GM12872 (cell line): ENCODE results near the gene MS4A6E.

Experiments used
- CTCF ChIP-seq: IDR thresholded peaks from 3 replicates; pipeline ENCODE4 v1.5.1; 2011; ENCODE audit warnings: low read depth, mild to moderate bottlenecking, low read length, moderate library complexity; ENCODE audit not compliant: insufficient read depth

Gene MS4A6E

DNA sequence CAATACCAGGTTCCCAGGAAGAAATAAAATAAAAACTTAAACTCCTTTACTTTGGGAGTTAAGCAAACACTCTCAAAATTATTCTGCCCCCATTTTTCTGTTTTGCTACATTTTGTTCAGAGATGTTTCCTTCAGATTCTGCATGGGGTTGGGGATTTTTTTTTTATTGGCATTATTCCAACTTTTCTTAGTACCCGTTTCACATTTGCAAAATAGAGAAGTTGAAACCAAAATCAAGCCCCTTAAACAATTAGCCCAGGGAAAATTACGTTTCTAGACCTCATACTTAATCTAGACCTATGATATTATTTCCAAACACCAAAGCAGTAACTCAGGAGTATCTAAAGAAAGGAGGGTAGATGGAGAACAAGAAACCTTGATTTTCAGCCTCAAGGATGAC is 30.7 kb downstream of the MS4A6E start:
- TF ChIP-seq CTCF = no peak

DNA sequence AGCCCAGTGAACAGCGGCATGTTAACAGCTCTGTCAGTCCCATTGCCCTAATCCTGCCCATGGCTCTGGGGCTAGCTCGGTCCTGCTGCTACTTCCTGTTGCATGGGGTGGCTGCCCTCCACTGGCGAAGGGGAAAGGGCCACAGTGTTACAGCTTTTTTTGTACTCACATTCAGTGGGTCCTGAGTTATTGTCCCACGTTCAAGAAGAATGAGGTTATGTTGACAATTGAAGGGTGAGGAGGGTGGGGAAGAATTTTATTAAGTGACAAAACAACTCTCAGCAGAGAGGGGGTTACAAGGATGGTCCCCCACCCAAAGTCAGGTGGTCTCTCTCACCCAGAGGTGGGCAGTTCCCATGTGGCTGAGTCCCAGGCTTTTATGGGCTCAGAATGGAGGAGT is 33.6 kb downstream of the MS4A6E start:
- no peak for TF ChIP-seq CTCF

- TF ChIP-seq CTCF = no peak
Measured at GRCh38 chr11:60362241-60362640, 35.2 kb downstream of the MS4A6E start.

GRCh38 chr11:60363542-60364470 is 36.8 kb downstream of the MS4A6E start:
- peak; percentile 69 for TF ChIP-seq CTCF

DNA sequence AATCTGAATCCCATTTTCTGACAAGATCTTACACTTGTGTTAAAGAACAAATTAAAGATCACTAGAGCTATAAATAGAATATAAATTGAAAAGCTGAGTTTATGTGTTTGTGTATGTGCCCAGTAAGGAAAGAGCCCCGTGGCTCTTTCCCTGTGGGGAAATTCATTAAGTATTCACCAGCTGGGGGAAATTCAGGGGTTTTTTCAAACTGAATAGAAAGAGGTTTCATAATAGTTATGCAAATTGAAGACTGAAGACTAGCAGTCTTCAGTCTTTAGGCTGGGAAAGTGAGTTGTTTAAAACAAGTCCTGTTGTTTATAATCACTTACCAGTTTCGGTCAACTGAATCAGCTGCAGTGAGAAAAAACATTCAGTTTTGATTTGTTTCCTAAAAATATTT is 40.0 kb downstream of the MS4A6E start:
- TF ChIP-seq CTCF = no peak

- TF ChIP-seq CTCF = no peak
Measured at GRCh38 chr11:60367896-60368295, 40.8 kb downstream of the MS4A6E start.

- TF ChIP-seq CTCF = no peak
Measured at GRCh38 chr11:60370252-60370810, 43.3 kb downstream of the MS4A6E start.
